NCI-H2196 treated with DMSO at 0.1 percent for 48 hours (cell line): Measurements from ENCODE around the gene PDE9A.

Source experiments
- DNase-seq: peaks from one replicate; lab custom pipeline; 2025; ENCODE audit not compliant: unreplicated experiment; lab: John Stamatoyannopoulos, UW

Gene PDE9A

GRCh38 chr21:42670058-42670880, 16.8 kb downstream of the PDE9A start:
- DNase-seq = no peak

- no peak for DNase-seq
Observed at GRCh38 chr21:42670884-42671283, 17.5 kb downstream of the PDE9A start.

GRCh38 chr21:42671778-42672593, 18.6 kb downstream of the PDE9A start:
- peak; percentile 55 for DNase-seq

- DNase-seq = no peak
Observed at GRCh38 chr21:42672699-42673458, 19.5 kb downstream of the PDE9A start.

- no peak for DNase-seq
Observed at GRCh38 chr21:42673633-42674328, 20.4 kb downstream of the PDE9A start.

- DNase-seq = no peak
Observed at GRCh38 chr21:42674351-42674940, 21.0 kb downstream of the PDE9A start.

- DNase-seq = no peak
Observed at GRCh38 chr21:42675403-42675802, 22.0 kb downstream of the PDE9A start.

- DNase-seq = no peak
Observed at GRCh38 chr21:42676808-42677207, 23.4 kb downstream of the PDE9A start.

- no peak for DNase-seq
Observed at GRCh38 chr21:42677339-42678321, 24.2 kb downstream of the PDE9A start.

- no peak for DNase-seq
Observed at GRCh38 chr21:42678618-42679295, 25.3 kb downstream of the PDE9A start.

- no peak for DNase-seq
Observed at GRCh38 chr21:42679319-42680057, 26.1 kb downstream of the PDE9A start.

- DNase-seq = no peak
Observed at GRCh38 chr21:42680058-42680330, 26.6 kb downstream of the PDE9A start.

- DNase-seq = no peak
Observed at GRCh38 chr21:42680429-42680828, 27.0 kb downstream of the PDE9A start.

GRCh38 chr21:42681296-42682206, 28.1 kb downstream of the PDE9A start:
- DNase-seq = no peak

- DNase-seq = no peak
Observed at GRCh38 chr21:42682661-42683210, 29.3 kb downstream of the PDE9A start.

GRCh38 chr21:42683371-42684108, 30.1 kb downstream of the PDE9A start:
- DNase-seq = no peak
